NCI-H1930 (cell line): ENCODE data around the gene MBTD1.
"Not testable (repeated sequence)": the region's sequence is repeated elsewhere in the genome, so short reads cannot be mapped to it uniquely, and the experiment has no call there.

ENCODE experiments used
- DNase-seq, 2 experiments: peaks; one replicate each; lab custom pipeline; 2025; lab: John Stamatoyannopoulos, UW

The MBTD1 gene

GRCh38 chr17:51259564-51260236 is at the start of gene MBTD1:
MBTD1 (minus strand) TSS chr17:51260049; CDS start chr17:51225161, 34,888 bp downstream.
- peak; percentile 93 to 96 for DNase-seq

GRCh38 chr17:51305182-51305581 is 45.3 kb upstream of the MBTD1 start:
- DNase-seq: no peak

- no peak for DNase-seq
These were observed 40.0 kb upstream of the MBTD1 start for GRCh38 chr17:51299859-51300258.

- peak in 1 of 2 experiments; percentile 29 for DNase-seq
These were observed 38.9 kb upstream of the MBTD1 start for GRCh38 chr17:51298508-51299371.

- not testable (repeated sequence) for DNase-seq
These were observed 34.5 kb upstream of the MBTD1 start for GRCh38 chr17:51294338-51294737.

GRCh38 chr17:51289696-51290111 is 29.9 kb upstream of the MBTD1 start:
- no peak for DNase-seq

- no peak for DNase-seq
These were observed 27.6 kb upstream of the MBTD1 start for GRCh38 chr17:51287412-51287811.

- no peak for DNase-seq
These were observed 19.3 kb upstream of the MBTD1 start for GRCh38 chr17:51279183-51279582.

- no peak for DNase-seq
These were observed 15.5 kb upstream of the MBTD1 start for GRCh38 chr17:51275381-51275780.

GRCh38 chr17:51272812-51273211 is 13.0 kb upstream of the MBTD1 start:
- no peak for DNase-seq

- no peak for DNase-seq
These were observed 10.8 kb upstream of the MBTD1 start for GRCh38 chr17:51270636-51271035.

GRCh38 chr17:51269991-51270390 is 10.1 kb upstream of the MBTD1 start:
- no peak for DNase-seq

GRCh38 chr17:51264466-51264865 is 4.6 kb upstream of the MBTD1 start:
- not testable (repeated sequence) for DNase-seq

- no peak for DNase-seq
These were observed 3.2 kb upstream of the MBTD1 start for GRCh38 chr17:51263006-51263405.

GRCh38 chr17:51261024-51261963 is 1.4 kb upstream of the MBTD1 start:
- DNase-seq: peak in 1 of 2 experiments; percentile 46

GRCh38 chr17:51260237-51261023 is 581 bp upstream of the MBTD1 start, which contains the start of gene UTP18:
UTP18 (plus strand) TSS chr17:51260546; CDS start chr17:51260585, 39 bp downstream.
- DNase-seq: peak; percentile 93 to 96

GRCh38 chr17:51258756-51259563 is 889 bp downstream of the MBTD1 start:
- DNase-seq: no peak

- DNase-seq: no peak
These were observed 2.4 kb downstream of the MBTD1 start for GRCh38 chr17:51257150-51258081.

- no peak for DNase-seq
These were observed 3.7 kb downstream of the MBTD1 start for GRCh38 chr17:51256101-51256500.
